ENCODE data around the gene MOSPD3. TPM values are rescaled to one million over a fixed set of nuclear protein-coding genes. Genes with fewer than 3 reads are reported as not detected.

Gene MOSPD3
- total and polyA plus RNA-seq, 10 of the 15 experiments (the other 5 are each of a cell fraction or from before 2014, with no cell fraction given) = 0.61 to 13.6 (median 4.1) TPM

DNA sequence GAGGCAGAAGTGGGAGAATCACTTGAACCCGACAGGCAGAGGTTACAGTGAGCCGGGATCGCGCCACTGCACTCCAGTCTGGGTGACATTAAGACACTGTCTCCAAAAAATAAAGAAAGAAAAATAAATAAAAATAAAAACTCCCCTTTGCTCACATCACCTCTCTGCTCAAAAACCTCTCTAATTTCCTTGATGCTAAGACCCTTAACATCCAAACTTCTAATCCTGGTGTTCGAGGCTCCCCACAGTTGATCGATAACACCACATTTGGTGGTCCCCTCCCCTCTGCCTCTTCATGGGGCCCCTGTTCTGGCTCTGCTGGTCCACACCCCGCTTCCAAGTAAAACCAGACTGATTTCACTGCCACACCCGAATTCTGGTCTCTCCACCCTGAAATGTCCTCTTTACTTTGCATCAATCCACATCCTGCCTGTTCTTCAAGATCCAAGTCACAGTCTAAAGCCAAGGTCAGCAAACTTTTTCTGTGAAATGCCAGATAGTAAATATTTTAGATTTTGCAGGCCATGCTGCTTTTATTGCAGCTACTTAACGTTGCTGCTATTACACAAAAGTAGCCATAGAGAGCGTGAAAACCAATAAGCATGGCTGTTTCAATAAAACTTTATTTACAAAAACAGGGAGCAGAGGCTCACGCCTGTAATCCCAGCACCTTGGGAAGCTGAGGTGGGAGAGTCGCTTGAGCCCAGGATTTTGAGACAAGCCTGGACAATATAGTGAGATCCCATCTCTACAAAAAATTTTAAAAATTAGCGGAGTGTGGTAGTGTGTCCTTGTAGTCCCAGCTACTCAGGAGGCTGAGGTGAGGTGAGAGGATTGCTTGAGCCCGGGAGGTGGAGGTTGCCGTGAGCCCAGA lies 11.8 kb downstream of the MOSPD3 start:
- Histone ChIP-seq H3K9me3 (replicated peaks; ENCODE audit: control insufficient read depth, insufficient read depth, low read length) (no peaks in the 10 kb centered on the region), H3K4me1 (ENCODE audit: control insufficient read depth, insufficient read depth, low read length) (peaks cover 7% of the 10 kb centered on the region), H3K27ac (ENCODE audit: control insufficient read depth, insufficient read depth) (no peak overlapping the region), H3K36me3 (ENCODE audit: control insufficient read depth in 2 of 2, insufficient read depth in 2 of 2, low read length in 1 of 2) (no peaks in the 10 kb centered on the region), H3K27me3 (replicated peaks in 1 of 2; ENCODE audit: control insufficient read depth in 2 of 2, insufficient read depth in 2 of 2, low read length in 1 of 2) (no peaks in the 10 kb centered on the region; a peak in 1 of 4 replicates), H3K79me2 (ENCODE audit: control insufficient read depth, insufficient read depth, low read length) (no peaks in the 10 kb centered on the region), H4K20me1 (ENCODE audit: control insufficient read depth, insufficient read depth) (no peaks in the 10 kb centered on the region), H3K4me2 (ENCODE audit: control insufficient read depth, insufficient read depth) (no peak overlapping the region), H3K9ac (ENCODE audit: control insufficient read depth, insufficient read depth, low read length) (no peak overlapping the region), H2AFZ (ENCODE audit: control insufficient read depth, low read depth, low read length) (no peak overlapping the region), H3K4me3 (no peak overlapping the region)
- RAD21 ChIA-PET (ENCODE audit: unreplicated experiment) = no interaction called here
- POLR2A ChIA-PET = interaction anchor here (0.7 kb wide), 1 partner anchor 9 kb away, joined by 4 read pairs; no protein-coding TSS in a partner anchor
- in situ Hi-C loops (cut with MboI) (no loop called here), intact Hi-C loops (cut with micrococcal nuclease; ENCODE audit: unreplicated experiment) (no loop called here)
- no peak for ATAC-seq
- CTCF ChIA-PET = interaction anchor here (1.2 kb wide), 1 partner anchor 10 kb away, joined by 3 read pairs; no protein-coding TSS in a partner anchor
- SMC1A ChIA-PET (ENCODE audit: uncharacterized antibody, unreplicated experiment) = no interaction called here
- FAIRE-seq = no peak
- WGBS (ENCODE audit: insufficient coverage, insufficient replicate concordance, low lambda C conversion rate, missing lambda C conversion rate) = 79% methylated on average over 15 of the region's 15 CpGs
- no peak for TF ChIP-seq KLF5 (IDR thresholded peaks at IDR 0.05; ENCODE audit: partially characterized antibody)
- peak; percentile 82 for TF ChIP-seq ZBTB40 (IDR thresholded peaks at IDR 0.05; ENCODE audit: borderline replicate concordance)
- DNase-seq (ENCODE audit: low read depth, low spot score) = no peak
- BruUV-seq (replicated peaks) = no TSS peak
